Loucy (cell line): ENCODE data around the gene TBATA.

Experiments
- EZH2phosphoT487 ChIP-seq: fragments of 200-600 bp; IDR thresholded peaks from 2 replicates; pipeline ENCODE4 v1.6.1; 2018; ENCODE audit warnings: antibody characterized with exemption, mild to moderate bottlenecking, moderate library complexity, borderline replicate concordance
- TF ChIP-seq, protein P1 (sequence below): fragments of 200-600 bp; sonication (generic); conservative IDR thresholded peaks from 2 replicates; pipeline ENCODE4 v1.5.1; 2014; ENCODE audit warnings: mild to moderate bottlenecking, antibody characterized with exemption, low read length

DNA sequence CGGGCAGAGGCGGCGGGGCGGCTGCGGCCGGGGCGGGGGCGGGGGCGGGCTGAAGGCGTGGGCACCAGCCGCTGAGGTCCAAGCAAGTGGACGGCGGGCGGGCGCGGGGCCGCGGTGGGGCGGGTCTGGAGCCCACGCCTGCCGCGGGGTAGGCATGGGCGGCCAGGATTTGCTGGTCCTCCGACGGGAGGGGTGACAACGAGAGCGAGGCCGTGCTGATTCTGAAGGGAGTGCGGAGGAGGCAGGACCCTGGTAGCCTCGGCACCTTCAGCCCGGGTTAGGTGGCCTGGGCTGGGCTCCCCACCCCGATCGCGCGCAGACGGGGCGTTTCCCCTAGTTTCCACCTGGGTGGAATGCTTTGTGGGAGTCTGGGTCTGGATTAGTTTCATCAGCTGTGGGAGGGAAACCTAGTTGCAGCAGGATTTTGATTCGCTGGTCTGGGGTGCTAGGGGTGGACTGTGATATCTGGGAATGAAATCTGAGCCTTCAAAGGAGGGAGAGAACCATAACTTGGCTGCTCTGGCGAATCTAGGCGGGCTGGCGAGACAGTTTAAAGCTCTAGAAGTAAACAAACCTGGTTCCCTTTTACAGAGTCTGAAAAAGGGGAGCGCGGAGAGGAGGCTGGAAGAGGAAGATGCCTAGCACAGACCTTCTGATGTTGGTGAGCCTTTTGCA, 31.2 kb upstream of the TBATA start:
- TF ChIP-seq, protein P1, sequence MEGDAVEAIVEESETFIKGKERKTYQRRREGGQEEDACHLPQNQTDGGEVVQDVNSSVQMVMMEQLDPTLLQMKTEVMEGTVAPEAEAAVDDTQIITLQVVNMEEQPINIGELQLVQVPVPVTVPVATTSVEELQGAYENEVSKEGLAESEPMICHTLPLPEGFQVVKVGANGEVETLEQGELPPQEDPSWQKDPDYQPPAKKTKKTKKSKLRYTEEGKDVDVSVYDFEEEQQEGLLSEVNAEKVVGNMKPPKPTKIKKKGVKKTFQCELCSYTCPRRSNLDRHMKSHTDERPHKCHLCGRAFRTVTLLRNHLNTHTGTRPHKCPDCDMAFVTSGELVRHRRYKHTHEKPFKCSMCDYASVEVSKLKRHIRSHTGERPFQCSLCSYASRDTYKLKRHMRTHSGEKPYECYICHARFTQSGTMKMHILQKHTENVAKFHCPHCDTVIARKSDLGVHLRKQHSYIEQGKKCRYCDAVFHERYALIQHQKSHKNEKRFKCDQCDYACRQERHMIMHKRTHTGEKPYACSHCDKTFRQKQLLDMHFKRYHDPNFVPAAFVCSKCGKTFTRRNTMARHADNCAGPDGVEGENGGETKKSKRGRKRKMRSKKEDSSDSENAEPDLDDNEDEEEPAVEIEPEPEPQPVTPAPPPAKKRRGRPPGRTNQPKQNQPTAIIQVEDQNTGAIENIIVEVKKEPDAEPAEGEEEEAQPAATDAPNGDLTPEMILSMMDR: no peak
- TF ChIP-seq EZH2phosphoT487: no peak
